ENCODE measurements around the gene PCCA. TPM values are rescaled to one million over a fixed set of nuclear protein-coding genes. Genes with fewer than 3 reads are reported as not detected.
"Not testable (repeated sequence)": the region's sequence is repeated elsewhere in the genome, so short reads cannot be mapped to it uniquely, and the experiment has no call there.

PCCA gene
- total RNA-seq, 1 experiment from 2014 or later, result 16.2 TPM

- DNase-seq (ENCODE audit: low read depth), result no peak
Observed at GRCh38 chr13:100097821-100098220, 8.9 kb downstream of the PCCA start.

DNA sequence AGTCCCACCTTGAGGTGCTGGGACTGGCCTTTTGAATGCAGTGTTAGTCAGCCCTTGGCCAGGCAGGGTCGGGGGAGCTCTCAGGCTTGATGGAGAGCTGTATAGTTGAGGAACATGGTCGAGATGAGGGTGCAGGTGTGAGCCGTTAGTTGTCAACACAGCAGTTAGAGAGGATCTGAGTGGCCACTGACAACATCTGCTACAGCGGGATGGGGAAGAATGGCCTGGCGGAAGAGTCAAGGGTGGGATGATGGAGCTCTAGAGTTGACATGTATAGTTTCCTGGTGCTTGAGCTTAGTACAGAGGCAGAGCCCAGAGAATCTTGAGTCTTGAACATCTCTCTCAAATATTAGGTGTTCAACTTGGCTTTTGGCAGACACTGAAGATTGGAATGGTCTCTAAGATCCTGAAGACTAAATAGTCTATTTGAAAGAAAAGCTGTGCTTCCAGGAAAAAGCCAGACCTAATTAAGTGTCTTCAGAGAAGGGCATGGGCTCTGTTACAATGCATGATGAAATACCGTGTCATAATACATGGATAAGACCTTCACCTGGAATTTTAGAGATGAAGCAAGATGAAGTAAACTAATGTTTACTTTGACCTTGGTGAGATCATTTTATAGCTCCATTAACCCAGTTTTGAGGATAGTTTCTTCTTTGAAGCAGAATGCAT lies 9.7 kb downstream of the PCCA start:
- no peak for DNase-seq (ENCODE audit: low read depth)

DNA sequence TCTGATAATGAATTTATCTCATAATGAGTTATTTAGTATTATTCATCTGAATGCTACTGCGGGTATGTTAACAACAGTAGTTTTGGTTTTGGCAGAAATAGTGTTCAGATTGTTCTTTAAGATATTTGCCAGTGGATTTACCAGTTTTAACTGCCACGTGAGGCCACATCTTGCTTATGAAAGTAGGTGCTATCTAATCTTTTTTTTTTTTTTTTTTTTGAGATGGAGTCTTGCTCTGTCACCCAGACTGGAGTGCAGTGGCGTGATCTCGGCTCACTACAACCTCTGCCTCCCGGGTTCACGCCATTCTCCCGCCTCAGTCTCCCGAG lies 10.2 kb downstream of the PCCA start:
- not testable (repeated sequence) for DNase-seq (ENCODE audit: low read depth)

GRCh38 chr13:100100115-100100879 lies 11.4 kb downstream of the PCCA start:
- peak; percentile 61 for DNase-seq (ENCODE audit: low read depth)

GRCh38 chr13:100102042-100102441 lies 13.1 kb downstream of the PCCA start:
- DNase-seq (ENCODE audit: low read depth), result no peak

DNA sequence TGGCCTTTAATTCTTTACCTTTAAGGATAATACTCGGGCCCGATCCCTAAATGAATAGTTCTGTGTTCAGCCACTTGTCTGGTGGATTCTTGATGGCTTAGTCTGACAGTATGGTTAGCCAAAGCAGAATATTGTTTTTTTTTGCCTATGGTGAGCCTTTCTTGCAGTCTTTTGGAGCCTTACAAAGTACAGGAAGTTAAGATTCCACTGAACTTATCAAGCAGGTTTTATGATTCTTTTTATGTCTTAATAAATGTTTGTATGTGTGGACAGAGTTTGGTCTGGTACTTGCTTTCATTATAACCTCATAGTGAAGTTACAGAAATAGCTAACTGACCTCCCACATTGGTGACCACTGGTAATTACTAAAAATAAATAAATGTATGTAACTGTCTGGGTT lies 17.1 kb downstream of the PCCA start:
- no peak for DNase-seq (ENCODE audit: low read depth)

- DNase-seq (ENCODE audit: low read depth), result no peak
Observed at GRCh38 chr13:100106705-100107104, 17.8 kb downstream of the PCCA start.

- DNase-seq (ENCODE audit: low read depth), result no peak
Observed at GRCh38 chr13:100108913-100109507, 20.1 kb downstream of the PCCA start.

- no peak for DNase-seq (ENCODE audit: low read depth)
Observed at GRCh38 chr13:100110269-100110668, 21.4 kb downstream of the PCCA start.

GRCh38 chr13:100112186-100112838 lies 23.4 kb downstream of the PCCA start:
- DNase-seq (ENCODE audit: low read depth), result no peak

DNA sequence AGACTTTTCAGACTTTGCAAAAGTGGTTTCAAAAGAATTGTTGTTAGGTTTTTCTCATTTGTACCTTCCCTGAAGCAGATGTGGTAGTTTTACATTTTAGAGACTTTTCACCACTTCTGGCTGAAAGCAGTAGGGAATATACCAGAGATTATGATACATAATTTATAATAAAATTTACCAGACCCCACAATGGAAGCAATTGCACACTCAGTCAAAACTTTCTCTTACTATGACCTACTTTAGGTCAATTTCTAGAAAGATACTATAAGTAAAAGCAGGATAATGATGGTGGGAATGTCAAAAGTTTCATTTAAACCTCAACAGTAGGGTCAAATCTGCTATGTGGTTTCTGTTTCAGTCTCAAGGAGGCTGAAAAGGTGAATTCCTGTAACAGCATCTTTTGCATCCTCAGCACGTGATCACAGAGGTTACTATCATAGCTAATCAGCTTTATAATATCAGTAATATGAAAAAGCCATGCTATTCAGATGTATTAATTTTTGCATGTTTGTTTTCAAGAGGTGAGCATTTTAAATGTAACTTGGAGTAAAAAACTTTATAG lies 26.9 kb downstream of the PCCA start:
- DNase-seq (ENCODE audit: low read depth), result no peak

DNA sequence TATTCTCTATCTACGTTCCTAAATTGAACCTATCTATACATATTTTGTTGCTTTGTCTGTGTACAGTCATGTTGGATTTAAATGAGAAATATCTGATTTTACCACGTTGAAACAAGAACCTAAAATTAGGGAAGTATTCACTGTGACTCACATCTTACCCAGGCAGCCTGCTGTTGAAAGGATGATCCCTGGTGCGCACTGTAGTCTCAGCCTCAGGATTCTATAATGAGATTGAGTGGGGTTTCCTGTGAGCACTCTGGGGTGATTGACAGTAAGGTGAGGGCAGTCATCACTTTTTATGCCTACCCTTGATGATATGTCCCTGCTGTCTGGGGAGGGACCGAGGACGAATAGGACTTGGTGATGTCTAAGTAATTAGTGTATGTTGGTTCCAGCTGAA lies 35.4 kb downstream of the PCCA start:
- DNase-seq (ENCODE audit: low read depth), result no peak

DNA sequence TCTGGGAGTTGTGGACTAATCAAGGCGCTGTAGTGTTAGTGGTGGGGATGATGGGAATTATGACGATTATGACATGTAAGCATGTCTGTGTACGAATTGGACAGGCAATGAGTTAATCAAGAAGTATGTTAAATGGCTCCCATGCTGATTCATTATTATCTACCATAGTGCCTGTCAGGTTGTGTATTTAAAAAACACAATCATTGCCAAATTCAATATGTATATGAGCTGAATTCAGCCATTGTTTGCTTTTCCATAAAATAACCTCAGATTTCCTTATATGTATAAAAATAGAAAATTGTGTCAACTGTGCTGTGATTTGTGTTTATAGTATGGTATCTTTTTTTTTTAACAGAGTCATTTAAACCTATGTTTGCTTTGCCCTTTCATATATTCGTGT lies 37.1 kb downstream of the PCCA start:
- DNase-seq (ENCODE audit: low read depth), result no peak

- DNase-seq (ENCODE audit: low read depth), result peak; percentile 69
Observed at GRCh38 chr13:100128373-100128772, 39.5 kb downstream of the PCCA start.

- no peak for DNase-seq (ENCODE audit: low read depth)
Observed at GRCh38 chr13:100128838-100129237, 39.9 kb downstream of the PCCA start.

DNA sequence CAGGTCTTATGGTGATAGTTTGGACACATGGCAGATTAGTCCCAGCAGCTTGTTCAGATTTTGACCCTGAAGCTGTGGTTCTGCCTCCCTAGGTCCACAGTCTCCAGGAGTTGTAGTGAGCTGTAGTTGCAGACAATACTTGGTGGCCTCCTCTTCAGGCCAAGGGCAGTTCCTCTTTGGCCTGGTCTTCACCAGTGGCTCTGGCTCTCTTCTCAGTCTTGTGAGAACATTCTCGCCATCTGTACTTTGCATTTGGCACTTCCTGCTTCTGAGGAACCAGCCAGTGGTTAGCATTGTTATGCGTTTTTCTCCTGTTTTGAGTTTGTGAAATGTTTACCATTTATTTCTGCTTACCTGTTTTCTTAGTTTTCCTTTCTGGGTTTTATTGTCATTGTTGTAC lies 40.7 kb downstream of the PCCA start:
- no peak for DNase-seq (ENCODE audit: low read depth)

- DNase-seq (ENCODE audit: low read depth), result peak; percentile 48
Observed at GRCh38 chr13:100130092-100130491, 41.2 kb downstream of the PCCA start.

DNA sequence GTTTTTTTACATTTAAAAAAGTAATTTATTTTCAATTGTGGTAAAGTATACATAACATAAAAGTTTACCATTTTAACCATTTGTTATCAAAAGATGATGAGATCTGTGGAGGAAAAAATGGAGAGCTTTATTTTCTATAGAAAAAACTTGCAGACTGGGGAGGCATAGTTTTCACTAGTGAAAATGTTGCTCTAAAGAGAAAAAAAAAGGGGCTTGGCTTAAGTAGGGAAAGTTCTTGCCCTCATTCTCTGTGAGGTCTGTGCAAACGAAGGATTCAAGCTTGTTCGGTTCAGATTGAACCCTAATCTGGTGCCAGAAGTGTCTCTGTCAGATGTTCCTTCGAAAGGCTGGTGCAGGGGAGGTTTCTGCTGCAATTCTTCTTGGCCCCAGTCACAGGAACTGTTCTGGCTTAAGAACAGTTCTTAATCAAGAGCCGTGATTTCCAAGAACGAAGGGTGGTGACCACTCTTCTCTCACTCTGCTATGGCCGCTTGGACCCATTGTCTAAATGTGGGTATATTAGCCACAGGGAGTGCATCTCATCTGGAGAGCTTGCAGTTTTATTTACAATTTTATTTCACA lies 42.1 kb downstream of the PCCA start:
- no peak for DNase-seq (ENCODE audit: low read depth)

DNA sequence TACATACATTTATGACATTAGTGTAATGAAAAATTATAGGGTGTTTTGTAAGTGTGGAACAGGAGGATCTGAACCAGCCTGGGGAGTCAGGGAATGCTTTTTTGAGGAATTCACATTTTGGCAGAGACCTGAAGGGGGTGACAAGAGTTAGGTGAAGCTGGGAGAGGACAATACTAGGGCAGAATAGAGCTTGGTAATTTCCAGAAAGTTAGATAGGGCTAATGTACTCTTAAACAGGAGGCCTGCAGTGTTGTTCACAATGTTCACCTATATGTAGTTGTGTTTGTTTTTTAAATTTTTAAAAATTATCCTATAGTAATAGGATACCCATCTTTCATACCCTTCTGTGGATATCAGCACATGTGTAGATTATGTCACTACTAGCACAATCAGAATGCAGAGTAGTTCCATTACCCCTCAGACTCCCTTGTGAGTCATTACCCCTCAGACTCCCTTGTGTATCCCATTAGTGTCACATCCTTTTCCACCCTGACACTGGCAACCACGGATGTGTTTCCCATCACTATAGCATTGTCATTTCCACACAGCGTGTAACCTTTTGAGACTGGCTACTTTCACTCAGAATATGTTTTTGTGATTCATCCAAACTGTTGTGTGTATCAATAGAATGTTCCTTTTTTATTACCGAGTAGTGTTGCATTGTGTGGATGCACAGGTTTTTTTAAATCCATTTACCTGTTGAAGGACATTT lies 43.1 kb downstream of the PCCA start:
- peak; percentile 92 for DNase-seq (ENCODE audit: low read depth)

DNA sequence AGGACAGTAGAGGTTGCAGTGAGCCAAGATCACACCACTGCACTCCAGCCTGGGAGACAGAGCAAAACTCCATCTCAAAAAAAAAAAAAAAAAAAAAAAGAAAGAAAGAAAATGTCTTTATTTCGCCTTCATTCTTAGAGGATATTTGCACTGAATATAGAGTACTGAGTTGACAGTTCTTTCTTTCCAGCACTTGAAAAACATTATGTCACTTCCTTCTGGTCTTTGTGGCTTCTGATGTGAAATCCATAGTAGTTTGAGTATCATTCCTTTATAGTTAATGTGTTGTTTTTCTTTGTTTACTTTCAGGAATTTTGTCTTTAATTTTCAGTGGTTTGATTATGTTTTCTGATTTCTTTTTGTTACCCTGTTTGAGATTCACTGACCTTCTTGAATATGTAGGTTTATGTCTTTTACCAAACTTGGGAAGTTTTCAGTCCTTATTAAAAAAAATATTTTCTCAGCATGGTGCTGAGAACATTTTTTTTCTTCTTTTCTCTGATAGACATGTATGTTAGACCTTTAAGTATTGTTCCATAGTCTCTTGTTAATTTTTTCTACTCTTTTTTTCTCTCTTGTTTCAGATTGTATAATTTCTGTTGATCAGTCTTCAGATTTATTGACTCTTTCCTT lies 50.1 kb downstream of the PCCA start:
- no peak for DNase-seq (ENCODE audit: low read depth)

GRCh38 chr13:100139817-100140216 lies 50.9 kb downstream of the PCCA start:
- no peak for DNase-seq (ENCODE audit: low read depth)
